SK-N-MC (cell line): Measurements from ENCODE around the gene RITA1.

Experiments
- EZH2 ChIP-seq: fragments of 200-600 bp; sonication (generic); IDR thresholded peaks from one replicate; pipeline ENCODE4 v1.6.1; 2017; ENCODE audit warnings: antibody characterized with exemption
- POLR2AphosphoS5 ChIP-seq: IDR thresholded peaks from 2 replicates; pipeline ENCODE4 v1.6.1; 2012; ENCODE audit warnings: mild to moderate bottlenecking, low read depth, low read length, borderline replicate concordance

GRCh38 chr12:113179023-113179422 lies 6.5 kb upstream of the RITA1 start:
- TF ChIP-seq POLR2AphosphoS5, result no peak
- no peak for TF ChIP-seq EZH2
